Activated T-helper 9 cell treated with anti-CD3 and anti-CD28 coated beads, Interleukin-2, amount 50 U/mL, for 16 hours (primary cell): ENCODE measurements around the gene TNK1.

Experiments used
- DNase-seq: peaks from one replicate; pipeline ENCODE4 v3.0.0-alpha.2; 2020; ENCODE audit warnings: low read depth

Gene TNK1

DNA sequence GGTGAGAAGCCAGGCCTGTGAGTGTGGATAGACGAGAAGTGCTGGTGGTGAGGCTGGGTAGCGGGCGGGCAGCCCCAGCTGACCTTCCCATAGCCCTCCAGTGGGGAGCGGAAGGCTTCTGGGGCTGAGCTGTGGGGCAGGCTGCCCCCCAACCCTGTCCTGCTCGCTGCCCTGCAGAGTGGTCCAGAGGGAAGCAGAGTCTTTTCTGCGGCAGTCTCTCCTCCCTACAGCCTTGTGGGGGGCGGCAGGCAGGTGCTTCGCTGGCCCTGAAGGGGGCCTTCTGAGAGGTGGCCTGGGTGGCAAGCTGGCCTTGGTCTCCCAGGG, 30.5 kb downstream of the TNK1 start:
- no peak for DNase-seq

- DNase-seq: no peak
Measured at GRCh38 chr17:7413346-7413985, 32.6 kb downstream of the TNK1 start.

- no peak for DNase-seq
Measured at GRCh38 chr17:7414837-7415236, 33.9 kb downstream of the TNK1 start.

DNA sequence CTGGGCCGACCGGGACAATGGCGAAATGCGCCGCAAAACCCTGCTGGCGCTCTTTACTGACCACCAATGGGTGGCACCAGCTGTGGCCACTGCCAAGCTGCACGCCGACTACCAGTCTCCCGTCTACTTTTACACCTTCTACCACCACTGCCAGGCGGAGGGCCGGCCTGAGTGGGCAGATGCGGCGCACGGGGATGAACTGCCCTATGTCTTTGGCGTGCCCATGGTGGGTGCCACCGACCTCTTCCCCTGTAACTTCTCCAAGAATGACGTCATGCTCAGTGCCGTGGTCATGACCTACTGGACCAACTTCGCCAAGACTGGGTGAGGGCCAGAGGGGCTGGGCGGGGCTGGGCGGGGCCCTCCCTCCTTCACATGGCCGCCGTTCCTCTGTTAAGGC, 34.9 kb downstream of the TNK1 start:
- DNase-seq: no peak

GRCh38 chr17:7416323-7416722, 35.4 kb downstream of the TNK1 start:
- DNase-seq: no peak

GRCh38 chr17:7417056-7417655, 36.3 kb downstream of the TNK1 start:
- DNase-seq: no peak

DNA sequence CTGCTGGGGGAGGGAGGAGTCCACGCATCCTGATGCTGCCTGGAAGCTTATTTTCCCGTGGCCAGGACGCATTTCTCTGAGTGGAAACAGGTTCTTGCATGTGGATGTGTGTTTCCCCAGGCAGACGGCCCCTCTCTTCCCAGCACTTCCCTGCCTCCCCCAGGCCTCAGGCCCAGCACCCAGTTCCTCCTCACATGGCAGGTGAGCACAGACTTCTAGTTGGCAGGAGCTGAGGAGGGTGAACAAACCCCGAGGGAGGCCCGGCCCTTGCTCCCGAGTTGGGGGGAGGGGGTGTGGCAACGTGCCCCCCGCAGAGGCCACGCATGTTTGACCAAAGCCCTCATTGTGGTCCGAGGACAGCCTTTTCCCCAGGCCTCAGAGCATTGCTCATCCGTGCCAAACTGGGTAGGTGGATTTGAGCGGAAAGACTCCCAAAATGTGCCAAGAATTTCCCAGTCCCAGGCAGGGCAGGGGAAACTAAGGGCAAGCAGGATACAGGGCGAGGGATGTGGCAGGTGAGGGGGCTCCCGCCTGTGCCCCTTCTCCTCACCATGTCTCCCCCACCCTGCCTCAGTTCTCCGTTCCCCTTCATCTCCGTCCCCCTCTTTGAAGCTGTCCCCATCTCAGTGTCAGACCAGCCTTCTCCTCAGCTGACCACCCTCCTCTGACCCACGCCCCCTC, 37.7 kb downstream of the TNK1 start:
- no peak for DNase-seq

- no peak for DNase-seq
Measured at GRCh38 chr17:7419819-7420610, 39.1 kb downstream of the TNK1 start, which contains the start of gene SPEM1. Gene SPEM1, plus strand, starts transcription at chr17:7420324. Its CDS starts 61 bp downstream, at chr17:7420385.

DNA sequence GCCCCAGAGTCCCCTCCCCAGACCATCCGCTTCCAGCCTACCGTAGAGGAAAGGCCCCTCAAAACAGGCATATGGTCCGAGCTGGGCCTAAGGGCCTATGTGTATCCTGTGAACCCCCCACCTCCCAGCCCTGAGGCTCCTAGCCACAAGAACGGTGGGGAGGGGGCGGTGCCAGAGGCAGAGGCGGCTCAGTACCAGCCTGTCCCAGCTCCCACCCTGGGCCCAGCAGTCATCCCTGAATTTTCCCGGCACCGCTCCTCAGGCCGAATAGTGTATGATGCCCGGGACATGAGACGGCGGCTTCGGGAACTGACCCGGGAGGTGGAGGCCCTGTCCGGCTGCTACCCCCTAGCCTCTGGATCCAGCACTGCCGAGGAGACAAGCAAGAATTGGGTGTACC, 40.3 kb downstream of the TNK1 start:
- no peak for DNase-seq

- DNase-seq: no peak
Measured at GRCh38 chr17:7423679-7424078, 42.8 kb downstream of the TNK1 start.

GRCh38 chr17:7425316-7425715, 44.4 kb downstream of the TNK1 start, which contains the start of gene SPEM2:
Gene SPEM2, plus strand, starts transcription at chr17:7425616. Its CDS starts 73 bp downstream, at chr17:7425689.
- no peak for DNase-seq

DNA sequence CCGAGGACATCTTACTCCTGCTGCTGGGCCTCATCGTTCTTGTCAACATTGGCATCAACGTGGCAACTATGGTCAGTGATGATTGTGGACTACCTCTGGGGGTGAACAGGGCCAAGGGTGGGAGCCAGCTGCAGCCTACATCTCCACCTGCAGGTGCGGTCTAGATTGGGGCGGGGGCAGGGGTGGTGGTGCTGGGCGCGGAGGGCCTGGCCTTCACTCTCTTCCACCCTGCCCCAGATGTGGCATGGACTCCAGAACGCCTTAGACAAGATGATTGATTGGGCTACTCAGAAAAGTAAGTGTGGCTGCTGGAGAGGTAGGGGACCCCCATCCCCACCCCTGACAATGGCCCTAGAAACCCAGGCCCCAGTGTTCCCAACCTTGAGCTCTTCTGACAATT, 44.9 kb downstream of the TNK1 start:
- DNase-seq: no peak

- no peak for DNase-seq
Measured at GRCh38 chr17:7426203-7426863, 45.4 kb downstream of the TNK1 start.

- no peak for DNase-seq
Measured at GRCh38 chr17:7426896-7427489, 46.1 kb downstream of the TNK1 start.

DNA sequence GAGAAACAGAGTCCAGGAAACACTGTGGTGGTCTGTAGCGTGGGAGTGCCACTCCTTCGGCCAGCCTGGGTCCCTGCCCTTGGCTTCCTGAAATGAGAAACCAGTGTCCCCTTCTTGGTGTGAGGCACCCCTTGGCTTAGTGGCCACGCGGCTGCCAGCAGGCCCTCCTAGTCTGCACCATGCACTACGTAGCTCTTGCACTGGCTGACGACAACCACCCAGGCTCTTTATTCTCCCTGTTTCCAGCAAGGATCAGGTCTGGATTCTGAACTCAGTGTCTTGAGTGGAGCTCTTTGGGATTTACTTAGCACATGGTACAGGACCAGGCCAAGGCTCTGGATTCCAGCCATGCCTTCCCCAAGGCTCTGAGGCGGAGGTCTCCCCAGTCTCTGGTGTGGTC, 46.7 kb downstream of the TNK1 start:
- no peak for DNase-seq

- DNase-seq: no peak
Measured at GRCh38 chr17:7428557-7428956, 47.7 kb downstream of the TNK1 start, which contains the start of gene SPEM3. Gene SPEM3, plus strand, starts transcription at chr17:7428857. Its CDS starts 46 bp downstream, at chr17:7428903.

DNA sequence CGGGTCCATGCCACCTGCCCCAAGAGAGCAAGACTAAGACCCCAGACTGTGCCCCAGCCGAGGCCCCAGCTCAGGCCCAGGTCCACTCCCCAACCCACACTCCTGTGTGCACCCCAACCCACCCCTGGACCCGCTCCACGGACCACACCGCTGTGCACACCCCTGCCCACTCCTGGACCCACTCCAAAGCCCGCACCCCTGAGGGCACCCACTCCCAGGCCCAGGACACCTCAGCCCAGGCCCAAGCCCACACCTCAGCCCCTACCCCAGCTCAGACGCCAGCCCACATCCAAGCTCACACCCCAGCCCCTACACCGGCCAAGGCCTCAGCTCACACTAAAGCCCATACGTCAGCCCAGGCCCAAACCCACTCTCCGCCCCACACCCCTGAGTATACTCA, 48.8 kb downstream of the TNK1 start:
- no peak for DNase-seq

- DNase-seq: no peak
Measured at GRCh38 chr17:7431231-7431630, 50.3 kb downstream of the TNK1 start.

GRCh38 chr17:7432296-7432695, 51.4 kb downstream of the TNK1 start:
- DNase-seq: no peak

- DNase-seq: peak; percentile 42
Measured at GRCh38 chr17:7435676-7436555, 55.0 kb downstream of the TNK1 start.
